Heart left ventricle (tissue), 13 donors: ENCODE measurements around the gene CPNE8.

Source experiments
- POLR2A ChIP-seq, 2 donors: fragments of 450-650 bp; IDR thresholded peaks; one replicate each; pipeline ENCODE4 v1.6.1; 2017; ENCODE audit warnings: antibody characterized with exemption in 2 of 2, mild to moderate bottlenecking in 2 of 2, moderate library complexity in 2 of 2
- TF ChIP-seq, protein P1 (sequence below), 12 donors: fragments of 200-600 bp; sonication (generic) in 4 of 12; IDR thresholded peaks; one replicate each; pipeline versions ENCODE4 v1.5.0 to v1.8.0; 2018 to 2022; ENCODE audit warnings: antibody characterized with exemption in 12 of 12, mild to moderate bottlenecking in 5 of 12
- donor health status: ischemic (EF 13 %, LVEDD 7.1; RV severe dilation, severe dysfunction).
- donor health status: DM: no; HTN: yes; CAD: no.
- donor health status: DM: no; HTN: no; CAD: no.
- donor health status: ischemic (EF 25% LVEDD 6.9; RV normal size, moderate dysfunction).
- donor health status: ischemic (EF 25% LVEDD 5.7; RV mildly dilated, moderate dysfunction).
- donor health status: ischemic (EF 35%, LVEDD 5.7; RV mildly dilated, moderate dysfunction).
- donor health status: nonischemic (EF 11% LVEDD 7.7; RV severe dilation, severe dysfunction).
- donor health status: DM: yes; HTN: yes; CAD: no.
- donor health status: PGD.
- donor health status: ischemic (EF 29% LVEDD 5.4; RV normal size, mild dysfunction).
- donor health status: nonischemic (EF 23%, LVEDD 6.1; RV moderate dilation, normal function).

DNA sequence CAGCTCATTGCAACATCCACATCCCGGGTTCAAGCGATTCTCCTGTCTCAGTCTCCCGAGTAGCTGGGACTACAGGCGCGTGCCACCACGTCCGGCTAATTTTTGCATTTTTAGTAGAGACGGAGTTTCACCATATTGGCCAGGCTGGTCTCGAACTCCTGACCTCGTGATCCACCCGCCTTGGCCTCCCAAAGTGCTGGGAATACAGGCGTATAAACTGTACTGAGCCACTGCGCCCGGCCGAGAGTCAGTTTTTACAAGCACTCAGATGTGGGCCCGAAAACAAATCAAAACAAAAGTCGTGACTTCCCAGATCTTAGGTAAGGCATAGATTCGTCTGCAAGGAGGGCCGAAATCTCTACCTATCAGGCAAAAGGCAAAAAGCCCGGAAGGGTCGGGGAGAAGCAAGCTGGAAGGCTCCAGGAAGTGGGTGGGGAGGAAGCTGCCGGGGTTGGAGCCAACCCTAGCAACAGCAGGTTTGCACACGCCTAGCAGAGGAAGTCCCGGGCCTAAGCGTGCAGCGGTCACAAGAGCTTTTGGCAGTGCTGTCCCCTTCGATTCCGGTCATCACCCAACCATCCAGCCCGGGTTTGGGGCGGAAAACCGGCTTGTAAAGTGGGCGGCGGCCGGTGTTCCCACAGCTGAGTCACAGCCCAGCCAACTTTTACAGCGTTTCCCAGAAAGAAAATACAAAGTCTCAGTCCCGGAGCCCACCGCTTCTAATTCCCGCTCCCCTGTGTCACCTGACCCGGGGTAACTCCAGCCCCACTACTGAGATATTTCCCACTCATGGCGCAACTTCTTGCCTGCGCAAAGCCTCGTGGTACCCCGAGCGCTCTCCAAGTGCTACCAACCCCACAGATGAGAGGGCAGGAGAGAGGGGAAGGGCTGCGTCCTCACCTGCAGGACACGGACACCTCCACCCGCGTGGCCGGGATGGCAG is 583 bp downstream of the CPNE8 start:
- TF ChIP-seq, protein P1, sequence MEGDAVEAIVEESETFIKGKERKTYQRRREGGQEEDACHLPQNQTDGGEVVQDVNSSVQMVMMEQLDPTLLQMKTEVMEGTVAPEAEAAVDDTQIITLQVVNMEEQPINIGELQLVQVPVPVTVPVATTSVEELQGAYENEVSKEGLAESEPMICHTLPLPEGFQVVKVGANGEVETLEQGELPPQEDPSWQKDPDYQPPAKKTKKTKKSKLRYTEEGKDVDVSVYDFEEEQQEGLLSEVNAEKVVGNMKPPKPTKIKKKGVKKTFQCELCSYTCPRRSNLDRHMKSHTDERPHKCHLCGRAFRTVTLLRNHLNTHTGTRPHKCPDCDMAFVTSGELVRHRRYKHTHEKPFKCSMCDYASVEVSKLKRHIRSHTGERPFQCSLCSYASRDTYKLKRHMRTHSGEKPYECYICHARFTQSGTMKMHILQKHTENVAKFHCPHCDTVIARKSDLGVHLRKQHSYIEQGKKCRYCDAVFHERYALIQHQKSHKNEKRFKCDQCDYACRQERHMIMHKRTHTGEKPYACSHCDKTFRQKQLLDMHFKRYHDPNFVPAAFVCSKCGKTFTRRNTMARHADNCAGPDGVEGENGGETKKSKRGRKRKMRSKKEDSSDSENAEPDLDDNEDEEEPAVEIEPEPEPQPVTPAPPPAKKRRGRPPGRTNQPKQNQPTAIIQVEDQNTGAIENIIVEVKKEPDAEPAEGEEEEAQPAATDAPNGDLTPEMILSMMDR (IDR thresholded peaks at IDR 0.05), result no peak
- TF ChIP-seq POLR2A (IDR thresholded peaks at IDR 0.05), result no peak
